NCI-H187 (cell line): Measurements from ENCODE around the gene CCDC33.
A peak's percentile ranks its signal among the peaks of the same experiment; 100 is the strongest.

Source experiments
- DNase-seq, 2 experiments: peaks; one replicate each; lab custom pipeline; 2025; lab: John Stamatoyannopoulos, UW

The CCDC33 gene

GRCh38 chr15:74235962-74236361 lies at the start of gene CCDC33:
Gene CCDC33 (plus strand): TSS chr15:74236326. CDS start chr15:74236720, 394 bp downstream.
- peak; percentile 79 to 83 for DNase-seq

DNA sequence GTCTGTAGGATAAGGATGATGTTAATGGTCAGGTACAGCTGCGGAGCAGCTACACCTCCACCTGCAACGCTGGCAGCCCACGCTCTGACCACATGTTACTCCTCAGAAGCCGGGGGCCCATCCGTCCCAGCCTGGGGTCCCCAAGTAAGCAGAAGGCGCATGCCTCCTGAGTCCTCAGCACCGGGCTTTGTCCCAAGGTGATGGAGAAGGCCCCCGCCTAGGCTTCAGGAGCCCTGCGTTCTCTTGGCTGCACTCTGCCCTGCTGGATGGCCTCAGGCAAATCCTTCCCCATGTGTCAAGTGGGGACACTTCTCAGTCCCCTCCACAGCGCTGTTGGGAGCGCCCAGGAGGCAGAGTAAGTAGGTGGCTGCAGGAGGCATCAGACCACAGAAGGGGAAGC lies 47.9 kb upstream of the CCDC33 start:
- no peak for DNase-seq

DNA sequence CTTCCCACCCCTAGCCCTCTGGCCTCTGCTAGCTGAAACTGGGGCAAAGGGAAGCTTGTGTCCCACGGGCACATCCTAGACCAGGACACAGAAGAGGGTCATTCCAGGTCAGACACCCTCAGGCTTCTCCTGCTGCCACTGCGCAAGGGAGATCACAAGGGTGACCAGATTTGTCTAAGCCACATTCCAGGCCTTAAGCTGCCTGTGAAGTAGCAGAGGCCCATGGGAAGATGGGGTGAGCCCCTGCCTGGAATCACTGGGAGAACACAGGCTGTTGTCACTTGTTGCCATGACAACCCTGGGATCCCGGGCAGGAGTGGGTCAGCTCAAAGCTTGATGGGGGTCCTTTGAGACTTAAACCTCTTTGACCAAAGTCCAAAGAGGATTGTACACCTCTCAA lies 44.3 kb upstream of the CCDC33 start:
- DNase-seq = no peak

- DNase-seq = no peak
Observed at GRCh38 chr15:74192751-74193150, 43.4 kb upstream of the CCDC33 start.

GRCh38 chr15:74193299-74193718 lies 42.8 kb upstream of the CCDC33 start:
- no peak for DNase-seq

DNA sequence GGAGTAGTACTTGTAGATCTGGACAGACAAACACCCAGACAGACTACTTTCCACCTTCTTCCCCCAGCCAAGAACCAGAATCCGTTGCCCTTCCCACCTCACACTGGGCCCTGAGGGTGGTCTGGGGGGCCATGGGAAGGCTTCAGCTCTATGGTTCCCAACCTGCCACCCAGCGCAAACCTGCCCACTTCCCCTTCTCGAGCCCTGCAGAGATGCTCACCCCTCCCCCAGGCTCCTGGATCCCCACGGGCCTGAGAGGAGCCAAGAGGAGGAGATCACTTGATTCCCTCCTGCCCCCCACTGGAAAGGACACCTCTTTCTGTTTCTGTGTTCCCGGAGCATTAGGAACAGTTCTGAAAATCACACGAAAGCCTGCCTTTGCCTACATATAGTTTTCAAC lies 42.2 kb upstream of the CCDC33 start:
- DNase-seq = no peak

DNA sequence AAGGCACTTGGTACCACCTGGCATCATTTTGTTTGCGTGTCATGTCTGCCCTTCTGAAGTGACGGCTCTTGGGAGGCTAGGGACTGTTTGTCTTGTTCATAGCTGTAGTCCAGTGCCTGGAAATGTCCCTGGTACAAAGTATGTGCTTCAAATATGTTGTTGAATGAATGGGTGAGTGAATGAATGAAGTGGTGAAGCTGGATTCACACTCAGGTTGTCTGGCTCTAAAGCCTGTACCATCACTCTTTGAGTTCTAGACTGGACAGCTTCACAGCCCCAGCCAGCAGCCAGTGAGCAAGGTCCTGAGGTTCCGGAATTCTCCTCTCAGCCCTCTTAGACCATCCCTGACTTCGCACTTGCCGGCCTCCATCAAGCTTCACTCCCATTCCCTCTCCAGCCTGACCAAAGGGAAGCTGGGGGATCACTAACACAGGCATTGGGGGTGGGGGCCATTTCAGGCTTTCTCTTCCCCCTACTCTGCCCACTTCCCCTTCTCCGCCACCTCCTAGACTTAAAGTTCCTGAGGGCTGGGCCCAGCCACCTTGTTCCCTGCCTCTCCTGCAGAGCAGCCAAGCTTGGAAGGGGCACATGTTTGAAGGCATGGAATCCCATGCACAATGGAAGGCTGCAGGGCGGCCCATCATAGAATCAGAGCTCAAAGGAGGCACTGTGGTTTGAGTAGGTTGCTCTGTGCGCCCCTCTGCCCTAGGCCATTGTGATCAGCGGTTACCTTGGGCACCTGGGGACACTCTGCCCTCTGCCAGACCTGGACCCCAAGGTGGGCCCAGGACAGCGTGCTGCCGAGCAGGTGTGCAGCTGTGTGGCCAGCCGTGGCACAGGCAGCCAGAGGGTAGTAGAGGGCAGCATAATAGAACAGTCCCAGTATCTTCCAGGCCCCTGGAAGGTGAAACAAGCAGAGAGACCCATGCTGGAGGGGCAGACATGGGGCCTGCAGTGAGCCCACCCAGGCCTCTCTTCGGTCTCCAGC lies 41.3 kb upstream of the CCDC33 start:
- DNase-seq = no peak

DNA sequence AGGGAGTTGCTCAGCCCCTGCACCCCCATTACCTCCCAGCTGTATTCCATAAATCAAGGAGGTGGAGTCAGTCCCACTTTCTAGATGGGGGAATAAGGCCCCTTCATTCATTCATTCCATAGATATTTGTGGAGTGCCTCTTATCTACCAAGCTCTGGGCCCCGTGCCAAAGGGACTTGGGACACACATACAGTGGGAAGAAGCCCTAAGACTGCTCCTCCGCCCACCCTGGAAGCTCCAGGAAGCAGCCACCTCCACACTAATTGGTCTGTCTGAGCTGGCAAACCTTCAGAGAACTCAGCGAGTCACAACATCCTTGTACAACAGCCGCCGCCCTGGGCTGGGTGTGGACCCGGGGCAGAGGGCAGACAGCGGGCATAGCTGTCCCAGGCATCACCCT lies 40.0 kb upstream of the CCDC33 start:
- DNase-seq = peak in 1 of 2 experiments; percentile 45

DNA sequence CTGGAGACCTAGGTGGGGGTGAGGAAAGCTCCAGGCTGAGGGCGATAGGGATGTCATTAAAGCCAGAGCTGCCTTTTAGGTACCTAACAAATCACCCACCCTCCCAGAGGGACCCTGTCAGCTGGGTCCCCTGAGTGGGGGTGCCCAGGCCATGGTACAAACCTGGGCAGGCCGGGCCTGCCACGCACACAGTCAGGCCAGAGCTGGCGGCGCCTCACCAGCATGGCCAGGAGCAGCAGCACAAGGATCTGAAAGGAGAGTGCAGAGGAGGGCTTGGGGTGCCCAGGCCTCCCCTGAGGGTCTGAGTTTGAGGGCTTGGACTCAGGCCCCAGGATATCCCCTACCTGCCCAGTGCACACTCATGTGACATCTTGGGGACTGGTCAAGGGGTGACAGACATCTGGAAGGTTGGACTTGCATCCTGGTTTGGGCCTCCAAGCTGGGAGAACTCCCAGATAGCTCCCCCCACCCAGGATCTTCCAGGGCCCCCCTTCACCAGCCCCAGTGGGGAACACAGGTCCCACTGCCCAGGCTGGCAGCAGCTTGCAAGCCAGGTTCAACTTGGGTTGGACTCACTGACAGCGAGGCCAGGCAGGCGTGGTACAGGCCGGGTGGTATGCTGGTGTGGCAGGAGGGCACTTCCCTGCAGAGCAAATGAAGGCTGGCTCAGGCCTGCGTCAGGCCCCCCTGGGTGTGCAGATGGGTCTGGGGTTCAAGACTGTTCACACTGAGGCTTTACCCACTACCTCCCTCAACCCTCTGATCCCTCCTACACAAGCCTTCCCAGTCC lies 38.8 kb upstream of the CCDC33 start:
- no peak for DNase-seq

- no peak for DNase-seq
Observed at GRCh38 chr15:74199297-74199652, 36.9 kb upstream of the CCDC33 start.

- DNase-seq = no peak
Observed at GRCh38 chr15:74200412-74200815, 35.7 kb upstream of the CCDC33 start.

DNA sequence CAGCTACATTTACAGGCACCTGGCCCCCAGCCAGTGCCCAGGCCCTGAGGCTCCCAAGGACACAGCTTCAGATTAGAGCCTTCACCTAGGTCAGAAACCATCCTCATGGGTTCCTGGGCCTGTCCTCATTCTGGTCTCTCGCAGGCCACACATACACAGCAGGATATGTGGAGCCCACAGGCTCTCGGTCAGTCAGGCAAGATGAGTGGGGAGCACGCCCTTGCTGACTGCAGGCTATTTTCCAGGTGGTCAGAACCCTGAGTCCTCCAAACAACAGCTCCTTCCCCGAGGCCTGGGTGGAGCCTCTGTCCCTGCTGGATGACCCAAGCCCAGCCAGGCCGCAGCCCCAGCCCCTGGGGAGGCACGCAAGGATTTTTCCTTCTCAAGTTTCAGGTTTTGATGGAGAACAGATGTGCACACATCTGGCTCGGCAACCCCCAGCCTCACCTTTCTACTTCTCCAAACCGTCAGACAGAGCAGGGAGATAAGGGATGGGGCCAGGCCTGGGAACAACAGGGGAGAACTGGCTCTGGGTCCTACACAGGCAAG lies 35.2 kb upstream of the CCDC33 start:
- no peak for DNase-seq

DNA sequence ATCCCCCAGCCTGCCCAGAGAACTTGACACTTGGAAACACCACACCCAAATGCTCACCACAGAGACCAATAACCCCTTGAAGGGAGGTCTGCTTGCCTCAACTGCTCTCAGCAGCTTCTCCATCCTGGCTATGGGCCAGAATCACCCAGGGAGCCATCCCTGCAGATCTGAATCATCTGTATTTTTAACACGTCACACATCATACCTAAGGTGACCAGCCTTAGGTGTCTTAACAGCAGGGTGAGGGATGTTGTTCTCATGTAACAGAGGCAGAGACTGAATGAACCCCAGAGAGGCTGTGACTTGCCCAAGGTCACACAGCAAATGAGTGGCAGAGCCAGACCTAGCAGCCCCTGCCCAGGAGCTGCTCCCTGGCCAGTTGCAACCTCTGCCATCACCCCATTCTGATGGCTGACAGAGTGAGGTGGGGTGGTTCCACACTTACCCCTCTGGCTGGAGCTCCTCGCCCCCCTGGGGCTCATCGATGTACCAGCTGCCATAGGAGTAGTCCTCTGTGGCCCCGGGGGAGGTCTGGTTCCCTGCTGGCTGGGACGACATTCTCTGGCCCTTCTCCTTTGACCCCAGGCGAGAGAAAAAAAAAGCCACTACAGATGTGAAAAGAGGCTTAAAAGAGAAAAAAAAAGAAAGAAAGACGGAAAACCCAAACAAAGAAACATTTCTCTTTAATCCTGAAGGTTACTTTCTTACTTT lies 34.3 kb upstream of the CCDC33 start:
- DNase-seq = no peak

GRCh38 chr15:74202452-74203401 lies 33.4 kb upstream of the CCDC33 start, which contains the start of gene STRA6:
Gene STRA6 (minus strand): TSS chr15:74202787. CDS start chr15:74202267, 520 bp downstream.
- DNase-seq = no peak

DNA sequence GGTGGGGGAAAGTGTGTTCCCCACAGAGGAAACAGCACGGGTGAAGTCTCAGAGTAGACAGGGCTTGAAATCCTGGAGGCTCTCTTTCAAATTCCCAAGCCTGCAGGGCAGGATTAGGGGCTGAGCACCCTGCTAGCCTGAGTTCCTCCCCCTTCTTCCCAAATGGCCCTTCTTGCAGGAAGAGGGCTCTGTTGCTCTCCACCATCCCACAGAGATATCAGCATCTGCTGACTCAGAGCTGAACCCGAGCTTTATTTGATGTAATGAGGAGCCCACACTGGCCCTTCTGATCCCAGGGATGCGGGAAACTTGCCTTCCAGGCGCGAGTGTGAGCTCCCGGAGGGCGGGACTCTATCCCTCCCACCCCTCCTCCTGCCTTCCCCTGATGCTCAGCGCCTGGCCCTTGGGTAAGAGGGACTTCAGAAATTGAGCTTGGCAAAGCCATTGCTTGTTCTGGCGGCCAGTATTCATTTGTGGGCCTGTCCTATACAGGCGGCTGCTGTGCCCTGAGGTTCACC lies 32.2 kb upstream of the CCDC33 start:
- no peak for DNase-seq

- no peak for DNase-seq
Observed at GRCh38 chr15:74205582-74205947, 30.6 kb upstream of the CCDC33 start.

DNA sequence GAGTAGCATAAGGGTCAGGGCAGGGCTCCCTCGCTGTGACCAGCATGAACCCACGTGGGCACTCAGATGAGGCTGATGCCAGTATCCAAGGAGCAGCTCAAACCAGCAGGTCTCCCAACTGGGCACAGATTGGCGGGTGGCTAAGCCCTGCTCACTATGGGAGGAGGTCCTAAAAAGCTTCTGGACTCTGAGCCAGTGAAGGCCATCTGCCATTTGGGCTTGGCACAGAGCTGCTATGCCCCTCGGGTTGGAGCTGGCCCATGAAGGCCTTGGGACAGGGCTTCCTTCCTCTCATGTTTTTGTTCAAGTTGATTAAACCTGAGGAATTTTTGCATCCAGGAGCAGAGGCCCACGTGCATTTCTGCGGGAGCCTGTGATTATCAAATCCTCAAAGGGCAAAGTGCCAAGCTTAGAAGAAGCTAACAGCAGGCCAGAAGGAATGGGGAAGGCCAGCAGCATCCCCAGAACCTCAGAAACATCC lies 29.3 kb upstream of the CCDC33 start:
- DNase-seq = no peak

- no peak for DNase-seq
Observed at GRCh38 chr15:74207652-74208440, 28.3 kb upstream of the CCDC33 start.

DNA sequence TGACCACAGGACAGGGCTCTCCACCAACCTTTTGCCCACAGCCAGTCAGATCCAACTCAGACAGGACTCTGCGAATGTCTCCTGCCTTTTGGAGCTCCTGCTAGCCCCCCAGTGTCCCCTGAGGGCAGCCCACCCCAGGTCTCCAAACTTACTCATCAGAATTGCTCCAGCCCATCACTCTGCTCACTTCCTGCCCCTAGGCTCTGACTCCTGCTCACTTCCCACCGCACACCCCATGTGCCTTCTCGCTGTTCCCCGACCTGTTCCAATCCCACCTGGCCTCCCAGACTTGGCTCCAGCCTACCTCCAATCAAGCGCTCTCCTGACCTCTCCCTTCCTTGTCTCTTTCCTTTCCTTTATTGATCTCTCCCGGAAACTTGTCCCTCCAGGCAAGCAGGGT lies 27.6 kb upstream of the CCDC33 start:
- no peak for DNase-seq
